Caco-2 (cell line): ENCODE measurements around the gene CDK5R1. TPM values are rescaled to one million over a fixed set of nuclear protein-coding genes. Genes with fewer than 3 reads are reported as not detected.
"Not testable (repeated sequence)": the region's sequence is repeated elsewhere in the genome, so short reads cannot be mapped to it uniquely, and the experiment has no call there.

Source experiments
- BruUV-seq: library from RNA; stranded (reverse); fragments of 400-500 nt; replicated peaks from 2 replicates; lab custom pipeline; 2021; lab: Mats Ljungman, UMichigan
- CTCF ChIA-PET: fragments of 300-600 bp; sonication (Branson Sonifier 250); formaldehyde crosslinking; loops from one replicate; lab custom pipeline; 2022; ENCODE audit warnings: antibody characterized with exemption; lab: Charles Lee
- POLR2A ChIA-PET: fragments of 300-600 bp; sonication (Branson Sonifier 250); formaldehyde crosslinking; loops from one replicate; lab custom pipeline; 2022; ENCODE audit warnings: antibody characterized with exemption; lab: Charles Lee
- DNase-seq, 2 experiments: peaks; one replicate each; pipeline versions ENCODE4 v3.0.0 to v3.0.0-alpha.2; 2020 to 2022
- H3K27me3 ChIP-seq: replicated peaks from 2 replicates; pipeline ENCODE4 v1.6.0; 2011; ENCODE audit warnings: low read length; ENCODE audit not compliant: control insufficient read depth, insufficient read depth
- H3K36me3 ChIP-seq: 2 replicates; pipeline ENCODE4 v1.5.1; 2011; ENCODE audit warnings: low read length; ENCODE audit not compliant: control insufficient read depth, insufficient read depth
- H3K4me1 ChIP-seq: fragments of 250-450 bp; sonication (Bioruptor Pico); 2 replicates; pipeline ENCODE4 v1.5.1; 2020; ENCODE audit warnings: mild to moderate bottlenecking
- H3K4me3 ChIP-seq: 2 replicates; pipeline ENCODE4 v1.5.1; 2011; ENCODE audit warnings: low read depth, mild to moderate bottlenecking, control low read depth, low read length
- H3K9me3 ChIP-seq: fragments of 250-450 bp; sonication (Bioruptor Pico); 2 replicates; pipeline ENCODE4 v1.5.1; 2020; ENCODE audit warnings: mild to moderate bottlenecking, moderate library complexity
- H3K27ac Mint-ChIP-seq: one replicate; pipeline ENCODE4 v1.8.0; 2022; ENCODE audit warnings: mixed read lengths; ENCODE audit not compliant: unreplicated experiment
- H3K27me3 Mint-ChIP-seq: one replicate; pipeline ENCODE4 v1.8.0; 2022; ENCODE audit warnings: mixed read lengths; ENCODE audit not compliant: insufficient read depth, unreplicated experiment
- H3K36me3 Mint-ChIP-seq: one replicate; pipeline ENCODE4 v1.8.0; 2022; ENCODE audit warnings: mild to moderate bottlenecking, mixed read lengths; ENCODE audit not compliant: insufficient read depth, unreplicated experiment
- H3K4me1 Mint-ChIP-seq: one replicate; pipeline ENCODE4 v1.8.0; 2022; ENCODE audit warnings: low read depth, mixed read lengths; ENCODE audit not compliant: unreplicated experiment
- H3K4me3 Mint-ChIP-seq: one replicate; pipeline ENCODE4 v1.8.0; 2022; ENCODE audit warnings: mild to moderate bottlenecking, moderate library complexity, mixed read lengths; ENCODE audit not compliant: unreplicated experiment
- H3K9me3 Mint-ChIP-seq: one replicate; pipeline ENCODE4 v1.8.0; 2022; ENCODE audit warnings: mixed read lengths; ENCODE audit not compliant: unreplicated experiment
- CTCF ChIP-seq, 2 experiments: fragments of 200-600 bp in 1 of 2; IDR thresholded peaks; 1 replicate in 1 of 2; 2 replicates in 1 of 2; pipeline versions ENCODE4 v1.5.1 to v1.8.0; 2011 to 2022; ENCODE audit warnings: antibody characterized with exemption in 1 of 2, control low read depth in 1 of 2, inconsistent platforms in 1 of 2, low read depth in 1 of 2, low read length in 1 of 2, mild to moderate bottlenecking in 1 of 2, moderate library complexity in 1 of 2; ENCODE audit not compliant: insufficient read depth in 1 of 2, severe bottlenecking in 1 of 2, unreplicated experiment in 1 of 2
- intact Hi-C: fragments of 100-400 bp; cut with micrococcal nuclease; formaldehyde crosslinking; loops from one replicate; pipeline ENCODE4 v1.10.0; 2022; ENCODE audit not compliant: unreplicated experiment
- total RNA-seq: library from RNA; stranded (reverse); gene quantifications from 2 replicates; pipeline ENCODE4 v1.2.3, GENCODE V29; 2022

The CDK5R1 gene
- total RNA-seq, 1 experiment from 2014 or later: 6.6 TPM

GRCh38 chr17:32523017-32523680 lies 36.4 kb downstream of the CDK5R1 start:
- ChIA-PET POLR2A (no interaction called here), CTCF (no interaction called here)
- Histone ChIP-seq H3K27me3 (no peaks in the 10 kb centered on the region), H3K4me3 (no peak overlapping the region), H3K9me3 (no peaks in the 10 kb centered on the region), H3K36me3 (no peaks in the 10 kb centered on the region; the same call in 1 of the 2 replicates), H3K4me1 (no peaks in the 10 kb centered on the region)
- no peak overlapping the region for H3K4me3 Mint-ChIP-seq
- peaks cover 51% of the 10 kb centered on the region for H3K36me3 Mint-ChIP-seq
- no peak overlapping the region for H3K27ac Mint-ChIP-seq
- no TSS peak for BruUV-seq
- H3K27me3 Mint-ChIP-seq: no peaks in the 10 kb centered on the region
- DNase-seq: no peak
- intact Hi-C loops: no loop called here
- H3K4me1 Mint-ChIP-seq: no peaks in the 10 kb centered on the region
- TF ChIP-seq CTCF (IDR thresholded peaks at IDR 0.05; ENCODE audit: insufficient read depth in 1 of 2, low read depth in 1 of 2, low read length in 1 of 2, severe bottlenecking in 1 of 2, unreplicated experiment in 1 of 2): no peak
- no peaks in the 10 kb centered on the region for H3K9me3 Mint-ChIP-seq

- DNase-seq: no peak
- H3K4me1 ChIP-seq: no peaks in the 10 kb centered on the region
- H3K4me1 Mint-ChIP-seq: no peaks in the 10 kb centered on the region
These were observed 37.2 kb downstream of the CDK5R1 start for GRCh38 chr17:32523827-32524552.

DNA sequence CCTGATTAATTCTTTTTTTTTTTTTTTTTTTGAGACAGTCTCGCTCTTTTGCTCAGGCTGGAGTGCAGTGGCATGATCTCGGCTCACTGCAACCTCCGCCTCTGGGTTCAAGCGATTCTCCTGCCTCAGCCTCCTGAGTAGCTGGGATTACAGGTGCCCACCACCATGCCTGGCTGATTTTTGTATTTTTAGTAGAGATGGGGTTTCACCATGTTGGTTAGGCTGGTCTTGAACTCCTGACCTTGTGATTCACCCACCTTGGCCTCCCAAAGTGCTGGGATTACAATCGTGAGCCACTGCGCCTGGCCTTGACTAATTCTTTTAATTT lies 37.7 kb downstream of the CDK5R1 start:
- H3K4me1 ChIP-seq, H3K9me3 ChIP-seq, H3K27ac Mint-ChIP-seq, H3K27me3 Mint-ChIP-seq, H3K9me3 Mint-ChIP-seq, BruUV-seq, H3K4me3 ChIP-seq, H3K27me3 ChIP-seq, POLR2A ChIA-PET, H3K4me3 Mint-ChIP-seq, intact Hi-C loops, H3K36me3 ChIP-seq, H3K4me1 Mint-ChIP-seq, DNase-seq: not testable (repeated sequence)
- H3K36me3 Mint-ChIP-seq: peaks cover 62% of the 10 kb centered on the region
- CTCF ChIA-PET: interaction anchor here (0.7 kb wide), 1 partner anchor 36 kb away, joined by 5 read pairs; no protein-coding TSS in a partner anchor

More at GRCh38 chr17:32523827-32524552, 37.2 kb downstream of the CDK5R1 start:
- no peak overlapping the region for H3K4me3 Mint-ChIP-seq
- CTCF ChIA-PET: interaction anchor here (0.7 kb wide), 1 partner anchor 36 kb away, joined by 5 read pairs; no protein-coding TSS in a partner anchor
- BruUV-seq: no TSS peak
- POLR2A ChIA-PET: no interaction called here
- intact Hi-C loops: no loop called here
- no peaks in the 10 kb centered on the region for H3K27me3 Mint-ChIP-seq
- H3K4me3 ChIP-seq: no peak overlapping the region
- H3K27me3 ChIP-seq: no peaks in the 10 kb centered on the region
- no peaks in the 10 kb centered on the region for H3K9me3 Mint-ChIP-seq
- H3K36me3 Mint-ChIP-seq: peaks cover 60% of the 10 kb centered on the region
- no peak overlapping the region for H3K27ac Mint-ChIP-seq
- H3K9me3 ChIP-seq: no peaks in the 10 kb centered on the region
- no peak for TF ChIP-seq CTCF (IDR thresholded peaks at IDR 0.05; ENCODE audit: insufficient read depth in 1 of 2, low read depth in 1 of 2, low read length in 1 of 2, severe bottlenecking in 1 of 2, unreplicated experiment in 1 of 2)
- H3K36me3 ChIP-seq: no peaks in the 10 kb centered on the region; the same call in 1 of the 2 replicates
